ENCODE data around the gene SLC39A11. TPM values are rescaled to one million over a fixed set of nuclear protein-coding genes. Genes with fewer than 3 reads are reported as not detected.

SLC39A11 gene
- total RNA-seq, 4 donors from 2014 or later = 45.2 to 59.5 (median 49.2) TPM

- no peak for TF ChIP-seq POLR2A (IDR thresholded peaks at IDR 0.05)
- no peak for TF ChIP-seq POLR2AphosphoS5 (IDR thresholded peaks at IDR 0.05)
- TF ChIP-seq EP300 (IDR thresholded peaks at IDR 0.05) = no peak
- TF ChIP-seq CTCF (IDR thresholded peaks at IDR 0.05) = no peak
- Histone ChIP-seq H3K27me3 (no peaks in the 10 kb centered on the region), H3K4me3 (no peak overlapping the region), H3K4me1 (peaks cover 45% of the 10 kb centered on the region), H3K9me3 (no peaks in the 10 kb centered on the region), H3K27ac (peak overlapping the region; percentile 47), H3K36me3 (peaks cover 15% of the 10 kb centered on the region)
- no peak for DNase-seq (ENCODE audit: low spot score in 2 of 2)
- WGBS = 75% methylated on average over 12 of the region's 12 CpGs
Measured at GRCh38 chr17:73089322-73090317, 2.9 kb downstream of the SLC39A11 start.

- 92% methylated on average over 9 of the region's 10 CpGs for WGBS
- TF ChIP-seq POLR2AphosphoS5 (IDR thresholded peaks at IDR 0.05) (no peak), EP300 (IDR thresholded peaks at IDR 0.05) (no peak), POLR2A (IDR thresholded peaks at IDR 0.05) (no peak), CTCF (IDR thresholded peaks at IDR 0.05) (no peak)
- H3K36me3 ChIP-seq = peaks cover 24% of the 10 kb centered on the region
- H3K4me1 ChIP-seq = peaks cover 47% of the 10 kb centered on the region
- no peak overlapping the region for H3K27ac ChIP-seq
- no peak overlapping the region for H3K4me3 ChIP-seq
- no peaks in the 10 kb centered on the region for H3K27me3 ChIP-seq
- H3K9me3 ChIP-seq = no peaks in the 10 kb centered on the region
- DNase-seq (ENCODE audit: low spot score in 2 of 2) = no peak
Measured at GRCh38 chr17:73088561-73088960, 3.9 kb downstream of the SLC39A11 start.

GRCh38 chr17:73083432-73083831, 9.1 kb downstream of the SLC39A11 start:
- TF ChIP-seq POLR2AphosphoS5 (IDR thresholded peaks at IDR 0.05) (no peak), EP300 (IDR thresholded peaks at IDR 0.05) (no peak), POLR2A (IDR thresholded peaks at IDR 0.05) (no peak), CTCF (IDR thresholded peaks at IDR 0.05) (no peak)
- no peak overlapping the region for H3K4me3 ChIP-seq
- H3K36me3 ChIP-seq = peaks cover 32% of the 10 kb centered on the region
- no peak overlapping the region for H3K27ac ChIP-seq
- DNase-seq (ENCODE audit: low spot score in 2 of 2) = no peak
- no peaks in the 10 kb centered on the region for H3K9me3 ChIP-seq
- H3K4me1 ChIP-seq = peaks cover 7% of the 10 kb centered on the region
- no peaks in the 10 kb centered on the region for H3K27me3 ChIP-seq
- WGBS = 39% methylated on average over 3 of the region's 3 CpGs

DNA sequence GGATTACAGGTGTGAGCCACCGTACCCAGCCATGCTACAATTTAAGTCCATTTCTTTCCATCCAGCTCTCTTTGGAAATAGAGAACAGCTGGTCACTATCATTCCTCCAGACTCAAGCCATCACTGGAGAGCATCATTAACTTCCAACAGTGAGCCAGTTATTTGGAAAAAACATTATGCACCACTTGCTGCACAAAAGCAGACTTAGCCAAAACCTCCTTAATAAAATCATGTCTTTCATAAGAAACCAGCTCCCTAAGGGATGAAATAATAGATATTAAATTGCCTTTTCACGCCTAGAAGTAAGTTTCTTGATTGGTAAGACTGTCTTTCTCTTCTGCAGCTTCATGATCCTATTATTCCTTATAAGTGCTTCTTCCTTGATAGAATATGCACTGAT, 17.9 kb downstream of the SLC39A11 start:
- Histone ChIP-seq H3K36me3 (peaks cover 8% of the 10 kb centered on the region), H3K4me1 (peaks cover 38% of the 10 kb centered on the region), H3K27ac (no peak overlapping the region), H3K27me3 (no peaks in the 10 kb centered on the region), H3K9me3 (no peaks in the 10 kb centered on the region), H3K4me3 (no peak overlapping the region)
- DNase-seq (ENCODE audit: low spot score in 2 of 2) = no peak
- no peak for TF ChIP-seq EP300 (IDR thresholded peaks at IDR 0.05)
- no peak for TF ChIP-seq POLR2A (IDR thresholded peaks at IDR 0.05)
- TF ChIP-seq POLR2AphosphoS5 (IDR thresholded peaks at IDR 0.05) = no peak
- no peak for TF ChIP-seq CTCF (IDR thresholded peaks at IDR 0.05)
- 85% methylated on average over 2 of the region's 2 CpGs for WGBS

GRCh38 chr17:73072219-73072962, 20.1 kb downstream of the SLC39A11 start:
- TF ChIP-seq EP300 (IDR thresholded peaks at IDR 0.05) (no peak), POLR2AphosphoS5 (IDR thresholded peaks at IDR 0.05) (no peak), POLR2A (IDR thresholded peaks at IDR 0.05) (no peak)
- 85% methylated on average over 14 of the region's 14 CpGs for WGBS
- no peaks in the 10 kb centered on the region for H3K9me3 ChIP-seq
- H3K36me3 ChIP-seq = peaks cover 3% of the 10 kb centered on the region
- DNase-seq (ENCODE audit: low spot score in 2 of 2) = no peak
- H3K4me1 ChIP-seq = peaks cover 56% of the 10 kb centered on the region
- H3K4me3 ChIP-seq = no peak overlapping the region
- no peak overlapping the region for H3K27ac ChIP-seq
- no peaks in the 10 kb centered on the region for H3K27me3 ChIP-seq
